HG02610 (cell line): ENCODE measurements around the gene TMEM164.

Experiments used
- ATAC-seq: cut with Tn5 transposase; IDR thresholded peaks from one replicate; pipeline ENCODE4 v1.9.1; 2021; ENCODE audit warnings: mild to moderate bottlenecking, moderate library complexity; ENCODE audit not compliant: unreplicated experiment

The TMEM164 gene

GRCh38 chrX:110159865-110160264, 157.0 kb downstream of the TMEM164 start:
- ATAC-seq: no peak

- ATAC-seq: no peak
Measured at GRCh38 chrX:110161361-110161686, 158.4 kb downstream of the TMEM164 start.

- no peak for ATAC-seq
Measured at GRCh38 chrX:110162131-110162530, 159.2 kb downstream of the TMEM164 start.

GRCh38 chrX:110162867-110163266, 160.0 kb downstream of the TMEM164 start:
- ATAC-seq: no peak

- ATAC-seq: no peak
Measured at GRCh38 chrX:110163488-110163887, 160.6 kb downstream of the TMEM164 start.

- no peak for ATAC-seq
Measured at GRCh38 chrX:110167952-110168451, 165.1 kb downstream of the TMEM164 start.

- ATAC-seq: no peak
Measured at GRCh38 chrX:110168585-110168984, 165.7 kb downstream of the TMEM164 start.

- no peak for ATAC-seq
Measured at GRCh38 chrX:110170029-110170428, 167.1 kb downstream of the TMEM164 start.

- no peak for ATAC-seq
Measured at GRCh38 chrX:110171442-110171841, 168.5 kb downstream of the TMEM164 start.

- ATAC-seq: peak; percentile 99
Measured at GRCh38 chrX:110172215-110172614, 169.3 kb downstream of the TMEM164 start.

GRCh38 chrX:110173192-110174175, 170.6 kb downstream of the TMEM164 start:
- ATAC-seq: no peak

GRCh38 chrX:110175146-110175545, 172.2 kb downstream of the TMEM164 start:
- ATAC-seq: no peak

- ATAC-seq: no peak
Measured at GRCh38 chrX:110175696-110176095, 172.8 kb downstream of the TMEM164 start.

GRCh38 chrX:110178179-110178865, 175.4 kb downstream of the TMEM164 start:
- ATAC-seq: no peak

GRCh38 chrX:110180176-110180927, 177.4 kb downstream of the TMEM164 start:
- ATAC-seq: peak; percentile 27

- peak; percentile 80 for ATAC-seq
Measured at GRCh38 chrX:110180928-110181310, 178.0 kb downstream of the TMEM164 start.

GRCh38 chrX:110181459-110182137, 178.7 kb downstream of the TMEM164 start:
- no peak for ATAC-seq

GRCh38 chrX:110182362-110182761, 179.4 kb downstream of the TMEM164 start:
- peak; percentile 81 for ATAC-seq

- ATAC-seq: no peak
Measured at GRCh38 chrX:110182865-110183264, 180.0 kb downstream of the TMEM164 start.

GRCh38 chrX:110183314-110183713, 180.4 kb downstream of the TMEM164 start:
- no peak for ATAC-seq
